Spleen (tissue), 11 donors: ENCODE data around the gene CRK. TPM values are rescaled to one million over a fixed set of nuclear protein-coding genes. Genes with fewer than 3 reads are reported as not detected.
"Not testable (repeated sequence)": the region's sequence is repeated elsewhere in the genome, so short reads cannot be mapped to it uniquely, and the experiment has no call there.

Source experiments
- DNase-seq: peaks from one replicate; pipeline ENCODE4 v3.0.0-alpha.2; 2020
- H3K27ac ChIP-seq, 8 donors: fragments of 200-600 bp; sonication (generic) in 7 of 8; 1 replicate in 4 of 8; 2 replicates in 4 of 8; pipeline versions ENCODE4 v1.5.0 to v1.8.0; 2016 to 2021; ENCODE audit warnings: inconsistent platforms in 4 of 8, mild to moderate bottlenecking in 4 of 8, moderate library complexity in 1 of 8
- H3K27me3 ChIP-seq, 7 donors: fragments of 200-600 bp; sonication (generic) in 6 of 7; replicated peaks in 1 of 7; 1 replicate in 4 of 7; 2 replicates in 3 of 7; pipeline versions ENCODE4 v1.5.0 to v1.8.0; 2016 to 2021; ENCODE audit warnings: inconsistent platforms in 3 of 7, mild to moderate bottlenecking in 1 of 7
- H3K36me3 ChIP-seq, 6 donors: fragments of 200-600 bp; sonication (generic) in 5 of 6; 1 replicate in 4 of 6; 2 replicates in 2 of 6; pipeline versions ENCODE4 v1.5.0 to v1.8.0; 2016 to 2021; ENCODE audit warnings: inconsistent platforms in 2 of 6
- H3K4me1 ChIP-seq, 6 donors: fragments of 200-600 bp; sonication (generic) in 5 of 6; 1 replicate in 3 of 6; 2 replicates in 3 of 6; pipeline versions ENCODE4 v1.5.0 to v1.8.0; 2016 to 2021; ENCODE audit warnings: inconsistent platforms in 3 of 6
- H3K4me3 ChIP-seq, 8 donors: fragments of 200-600 bp; sonication (generic) in 7 of 8; 1 replicate in 4 of 8; 2 replicates in 4 of 8; pipeline versions ENCODE4 v1.5.0 to v1.8.0; 2016 to 2021; ENCODE audit warnings: inconsistent platforms in 4 of 8, mild to moderate bottlenecking in 4 of 8, moderate library complexity in 2 of 8
- H3K9me3 ChIP-seq, 8 donors: fragments of 200-600 bp; sonication (generic) in 7 of 8; 1 replicate in 4 of 8; 2 replicates in 4 of 8; pipeline versions ENCODE4 v1.5.0 to v1.8.0; 2016 to 2021; ENCODE audit warnings: inconsistent platforms in 4 of 8
- POLR2A ChIP-seq, 3 donors: fragments of 450-650 bp; IDR thresholded peaks; one replicate each; pipeline ENCODE4 v1.5.1; 2017; ENCODE audit warnings: antibody characterized with exemption in 3 of 3, mild to moderate bottlenecking in 1 of 3
- POLR2AphosphoS5 ChIP-seq, 3 donors: sonication (generic); formaldehyde crosslinking; IDR thresholded peaks; one replicate each; pipeline ENCODE4 v1.5.1; 2017; ENCODE audit warnings: antibody characterized with exemption in 3 of 3
- WGBS, 5 donors: extraction: QIAGEN DNeasy Blood & Tissue Kit in 3 of 5; methylation state at CpG; one replicate each; pipeline versions ENCODE4 v1.1.5 to v1.1.7; 2013 to 2018; 5-methylcytosine and 5-hydroxymethylcytosine counted together
- intact Hi-C: fragments of 100-400 bp; cut with DNase I; formaldehyde crosslinking; loops from one replicate; pipeline ENCODE4 v1.15.0; 2023; ENCODE audit warnings: low total_unique reads
- polyA plus RNA-seq, 3 donors: library from polyadenylated mRNA; stranded (reverse); fragments of 200-250 nt; gene quantifications; one replicate each; pipeline ENCODE4 v1.2.1, GENCODE V29; 2013
- total RNA-seq, 7 donors: library from RNA; depleted of rRNA in 3 of 7; stranded (reverse); fragments of >200 nt in 3 of 7; fragmentation: NEBNext Ultra II Directional in 4 of 7; extraction: Animal tissue kit (Norgen Biotek cat#: 25700) in 4 of 7; gene quantifications; one replicate each; pipeline versions ENCODE4 v1.1.0 to v1.2.1, GENCODE V29; 2016 to 2021
- TF ChIP-seq, protein P1 (sequence below), 11 experiments: fragments of 200-600 bp in 7 of 11; fragments of 450-650 bp in 4 of 11; sonication (generic) in 4 of 11; IDR thresholded peaks in 8 of 11; conservative IDR thresholded peaks in 3 of 11; 1 replicate in 7 of 11; 2 replicates in 4 of 11; pipeline versions ENCODE4 v1.4.0 to v1.8.0; 2016 to 2021; ENCODE audit warnings: antibody characterized with exemption in 11 of 11, inconsistent platforms in 4 of 11, mild to moderate bottlenecking in 1 of 11
- donor health status: healthy with polysubstance abuse.
- donor health status: DM: no; HTN: no; CAD: no; lungs with moderate emphysema.
- donor health status: DM: no; HTN: no; CAD: no.
- donor health status: Bipolar disorder and iron deficiency.
- donor health status: healthy.
- donor health status: DM: no; HTN: no; CAD: no.
- donor health status: DM: yes; HTN: yes; CAD: no.

CRK gene
- total and polyA plus RNA-seq, 10 donors, result 11.7 to 54.6 (median 43.4) TPM

DNA sequence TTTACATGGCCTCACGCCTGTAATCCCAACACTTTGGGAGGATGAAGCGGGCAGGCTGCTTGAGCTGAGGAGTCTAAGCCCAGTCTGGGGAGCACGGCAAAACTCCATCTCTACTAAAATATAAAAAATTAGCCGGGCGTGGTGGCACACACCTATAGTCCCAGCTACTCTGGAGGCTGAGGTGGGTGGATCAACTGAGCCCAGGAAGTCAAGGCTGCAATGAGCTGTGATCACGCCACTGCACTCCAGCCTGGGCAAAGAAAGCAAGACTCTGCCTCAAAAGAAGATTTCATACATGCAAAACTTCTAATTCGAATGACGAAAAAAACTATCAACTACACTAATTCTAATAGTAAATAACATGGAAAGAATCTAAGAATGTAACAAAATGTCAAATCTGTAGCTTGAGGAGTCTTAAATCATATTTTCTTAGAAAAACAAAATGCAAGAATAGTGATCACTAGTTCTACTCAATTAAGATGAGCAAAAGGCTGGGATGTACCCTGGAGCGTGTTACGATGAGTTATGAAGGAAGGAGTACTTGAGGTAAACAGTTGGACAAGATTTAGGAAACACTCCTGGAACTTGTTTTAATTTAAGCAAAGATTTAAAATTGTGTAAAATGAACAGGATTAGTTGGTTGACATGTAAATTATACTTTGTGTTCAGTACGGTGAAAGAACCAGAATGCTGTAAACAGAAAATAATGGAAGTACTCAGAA, 76.7 kb downstream of the CRK start:
- H3K27me3 ChIP-seq, result no peaks in the 10 kb centered on the region
- TF ChIP-seq POLR2AphosphoS5 (IDR thresholded peaks at IDR 0.05) (no peak), POLR2A (IDR thresholded peaks at IDR 0.05) (no peak)
- TF ChIP-seq, protein P1, sequence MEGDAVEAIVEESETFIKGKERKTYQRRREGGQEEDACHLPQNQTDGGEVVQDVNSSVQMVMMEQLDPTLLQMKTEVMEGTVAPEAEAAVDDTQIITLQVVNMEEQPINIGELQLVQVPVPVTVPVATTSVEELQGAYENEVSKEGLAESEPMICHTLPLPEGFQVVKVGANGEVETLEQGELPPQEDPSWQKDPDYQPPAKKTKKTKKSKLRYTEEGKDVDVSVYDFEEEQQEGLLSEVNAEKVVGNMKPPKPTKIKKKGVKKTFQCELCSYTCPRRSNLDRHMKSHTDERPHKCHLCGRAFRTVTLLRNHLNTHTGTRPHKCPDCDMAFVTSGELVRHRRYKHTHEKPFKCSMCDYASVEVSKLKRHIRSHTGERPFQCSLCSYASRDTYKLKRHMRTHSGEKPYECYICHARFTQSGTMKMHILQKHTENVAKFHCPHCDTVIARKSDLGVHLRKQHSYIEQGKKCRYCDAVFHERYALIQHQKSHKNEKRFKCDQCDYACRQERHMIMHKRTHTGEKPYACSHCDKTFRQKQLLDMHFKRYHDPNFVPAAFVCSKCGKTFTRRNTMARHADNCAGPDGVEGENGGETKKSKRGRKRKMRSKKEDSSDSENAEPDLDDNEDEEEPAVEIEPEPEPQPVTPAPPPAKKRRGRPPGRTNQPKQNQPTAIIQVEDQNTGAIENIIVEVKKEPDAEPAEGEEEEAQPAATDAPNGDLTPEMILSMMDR (IDR thresholded peaks at IDR 0.05 in 8 of 11, conservative IDR thresholded peaks at IDR 0.05 in 3 of 11), result no peak
- H3K36me3 ChIP-seq, result peaks cover 0 to 33% (median 0%) of the 10 kb centered on the region in 6 donors
- no peak for DNase-seq
- no peaks in the 10 kb centered on the region for H3K9me3 ChIP-seq
- no peak overlapping the region for H3K4me3 ChIP-seq
- WGBS, 5 donors, result 73 to 82% (median 80%) methylated on average over 11 of the region's 11 CpGs
- H3K27ac ChIP-seq, result peak overlapping the region in 3 of 8 donors; percentile 5 to 33 (median 20)
- intact Hi-C loops, result no loop called here
- H3K4me1 ChIP-seq, result peaks cover 80 to 100% (median 100%) of the 10 kb centered on the region in 6 donors

GRCh38 chr17:1378476-1378860, 77.6 kb downstream of the CRK start:
- DNase-seq, H3K27ac ChIP-seq, intact Hi-C loops, H3K9me3 ChIP-seq, H3K4me3 ChIP-seq, H3K27me3 ChIP-seq: not testable (repeated sequence)
- H3K4me1 ChIP-seq, result peaks cover 85 to 100% (median 100%) of the 10 kb centered on the region in 6 donors
- 79 to 87% (median 84%) methylated on average over 10 of the region's 10 CpGs for WGBS, 5 donors
- H3K36me3 ChIP-seq, result peaks cover 0 to 30% (median 2%) of the 10 kb centered on the region in 6 donors

GRCh38 chr17:1377334-1377733, 78.7 kb downstream of the CRK start:
- no peak for TF ChIP-seq POLR2A (IDR thresholded peaks at IDR 0.05)
- no peak for TF ChIP-seq POLR2AphosphoS5 (IDR thresholded peaks at IDR 0.05)
- TF ChIP-seq, protein P1 (IDR thresholded peaks at IDR 0.05 in 8 of 11, conservative IDR thresholded peaks at IDR 0.05 in 3 of 11), result no peak
- WGBS, 5 donors, result 43 to 68% (median 58%) methylated on average over 3 of the region's 3 CpGs

GRCh38 chr17:1376061-1376460, 80.0 kb downstream of the CRK start:
- H3K36me3 ChIP-seq, result peaks cover 0 to 38% (median 9%) of the 10 kb centered on the region in 6 donors
- peak overlapping the region in 1 of 8 donors; percentile 4 for H3K4me3 ChIP-seq
- WGBS, 5 donors, result 33 to 52% (median 46%) methylated on average over 5 of the region's 5 CpGs
- peak overlapping the region in 5 of 8 donors; percentile 17 to 66 (median 41) for H3K27ac ChIP-seq
- intact Hi-C loops, result no loop called here
- no peaks in the 10 kb centered on the region for H3K9me3 ChIP-seq
- TF ChIP-seq POLR2A (IDR thresholded peaks at IDR 0.05), result no peak
- no peak for TF ChIP-seq POLR2AphosphoS5 (IDR thresholded peaks at IDR 0.05)
- TF ChIP-seq, protein P1 (IDR thresholded peaks at IDR 0.05 in 8 of 11, conservative IDR thresholded peaks at IDR 0.05 in 3 of 11), result no peak
- no peaks in the 10 kb centered on the region for H3K27me3 ChIP-seq
- H3K4me1 ChIP-seq, result peaks cover 76 to 100% (median 99%) of the 10 kb centered on the region in 6 donors
- no peak for DNase-seq

More at GRCh38 chr17:1377334-1377733, 78.7 kb downstream of the CRK start:
- H3K27me3 ChIP-seq, result no peaks in the 10 kb centered on the region
- H3K36me3 ChIP-seq, result peaks cover 0 to 34% (median 9%) of the 10 kb centered on the region in 6 donors
- intact Hi-C loops, result no loop called here
- H3K4me3 ChIP-seq, result no peak overlapping the region
- peaks cover 85 to 100% (median 99%) of the 10 kb centered on the region in 6 donors for H3K4me1 ChIP-seq
- no peaks in the 10 kb centered on the region for H3K9me3 ChIP-seq
- H3K27ac ChIP-seq, result peak overlapping the region in 3 of 8 donors; percentile 41 to 66 (median 57)
- no peak for DNase-seq
